SHP77 treated with DMSO at 0.1 percent for 48 hours (cell line): ENCODE measurements around the gene RESF1.
"Not testable (repeated sequence)": the region's sequence is repeated elsewhere in the genome, so short reads cannot be mapped to it uniquely, and the experiment has no call there.

Source experiments
- DNase-seq: peaks from one replicate; lab custom pipeline; 2025; lab: John Stamatoyannopoulos, UW

Gene RESF1, protein sequence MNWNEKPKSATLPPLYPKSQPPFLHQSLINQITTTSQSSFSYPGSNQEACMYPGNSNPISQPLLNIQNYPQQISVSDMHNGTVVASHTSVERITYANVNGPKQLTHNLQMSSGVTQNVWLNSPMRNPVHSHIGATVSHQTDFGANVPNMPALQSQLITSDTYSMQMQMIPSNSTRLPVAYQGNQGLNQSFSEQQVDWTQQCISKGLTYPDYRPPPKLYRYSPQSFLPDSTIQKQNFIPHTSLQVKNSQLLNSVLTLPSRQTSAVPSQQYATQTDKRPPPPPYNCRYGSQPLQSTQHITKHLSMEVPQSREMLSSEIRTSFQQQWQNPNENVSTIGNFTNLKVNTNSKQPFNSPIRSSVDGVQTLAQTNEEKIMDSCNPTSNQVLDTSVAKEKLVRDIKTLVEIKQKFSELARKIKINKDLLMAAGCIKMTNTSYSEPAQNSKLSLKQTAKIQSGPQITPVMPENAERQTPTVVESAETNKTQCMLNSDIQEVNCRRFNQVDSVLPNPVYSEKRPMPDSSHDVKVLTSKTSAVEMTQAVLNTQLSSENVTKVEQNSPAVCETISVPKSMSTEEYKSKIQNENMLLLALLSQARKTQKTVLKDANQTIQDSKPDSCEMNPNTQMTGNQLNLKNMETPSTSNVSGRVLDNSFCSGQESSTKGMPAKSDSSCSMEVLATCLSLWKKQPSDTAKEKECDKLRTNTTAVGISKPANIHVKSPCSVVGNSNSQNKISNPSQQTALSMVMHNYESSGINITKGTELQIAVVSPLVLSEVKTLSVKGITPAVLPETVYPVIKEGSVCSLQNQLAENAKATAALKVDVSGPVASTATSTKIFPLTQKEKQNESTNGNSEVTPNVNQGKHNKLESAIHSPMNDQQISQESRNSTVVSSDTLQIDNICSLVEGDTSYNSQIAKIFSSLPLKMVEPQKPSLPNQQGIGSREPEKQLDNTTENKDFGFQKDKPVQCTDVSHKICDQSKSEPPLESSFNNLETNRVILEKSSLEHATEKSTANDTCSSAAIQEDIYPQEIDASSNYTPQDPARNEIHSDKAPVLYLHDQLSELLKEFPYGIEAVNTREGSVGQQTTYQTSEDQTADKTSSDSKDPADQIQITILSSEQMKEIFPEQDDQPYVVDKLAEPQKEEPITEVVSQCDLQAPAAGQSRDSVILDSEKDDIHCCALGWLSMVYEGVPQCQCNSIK (N-terminal part only)

DNA sequence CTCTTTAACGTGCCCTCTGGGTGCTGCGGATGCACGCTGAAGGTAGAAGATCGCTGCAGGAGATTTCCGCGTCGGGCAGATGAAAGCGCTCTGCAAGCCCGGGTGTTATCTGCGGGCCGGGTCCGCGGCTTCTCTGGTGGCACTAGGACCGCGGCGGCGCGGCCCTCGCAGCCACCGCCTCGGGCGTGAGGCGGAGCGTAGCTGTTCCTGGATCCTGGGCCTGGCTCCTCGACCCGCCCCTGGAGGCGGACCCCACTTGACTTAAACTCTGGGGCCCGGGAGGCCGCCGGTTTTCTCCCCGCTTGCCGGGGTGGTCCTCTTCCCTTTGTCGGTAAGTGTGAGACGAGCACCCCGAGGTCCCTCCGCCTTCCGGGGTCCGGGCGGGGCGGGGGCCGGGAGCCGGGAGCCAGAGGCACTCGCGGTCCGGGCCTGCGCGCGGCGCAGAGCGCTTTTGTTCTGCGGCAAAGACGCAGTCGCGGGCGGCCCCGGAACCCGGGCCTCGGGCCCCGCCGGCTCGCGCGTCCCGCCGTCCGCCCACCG, at the start of gene RESF1:
Gene RESF1 (plus strand): TSS at position 255 of the 540 bp plus-strand sequence. CDS start 21,541 bp downstream, outside the sequence.
- peak; percentile 72 for DNase-seq

DNA sequence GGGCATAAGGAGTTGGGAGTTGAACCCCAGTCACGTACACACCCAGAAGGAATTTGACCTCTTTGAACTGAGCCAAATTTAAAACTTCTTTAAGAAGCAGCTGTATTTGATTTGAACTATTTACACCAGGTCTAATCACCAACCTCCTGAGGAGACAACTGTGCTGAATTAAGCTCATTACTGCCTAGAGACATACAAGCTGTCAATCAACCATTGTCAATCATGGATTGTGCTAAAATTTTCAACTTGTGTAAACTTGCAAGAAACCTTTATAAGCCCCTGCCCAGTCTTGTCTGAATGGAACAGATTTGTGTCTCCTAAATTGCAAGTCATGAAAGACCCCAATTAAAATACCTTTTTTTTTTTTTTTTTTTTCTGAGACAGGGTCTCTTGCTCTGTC, 44.3 kb upstream of the RESF1 start:
- no peak for DNase-seq

DNA sequence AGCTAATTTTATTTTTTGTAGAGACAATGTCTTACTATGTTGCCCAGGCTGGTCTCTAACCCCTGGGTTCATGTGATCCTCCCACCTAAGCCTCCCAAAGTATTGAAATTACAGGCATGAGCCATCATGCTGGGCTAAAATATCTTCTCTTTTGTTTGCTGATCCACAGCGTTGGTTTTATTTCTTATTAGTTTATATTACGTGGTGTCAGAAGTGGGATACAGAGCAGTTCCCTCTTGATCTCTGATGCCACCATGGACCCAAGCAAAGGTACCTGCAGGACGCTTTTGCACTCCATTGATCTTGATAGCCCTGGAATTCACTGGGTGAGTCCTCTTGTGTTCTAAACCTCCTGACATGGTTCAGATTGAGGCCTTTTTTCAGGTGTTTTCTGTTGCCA, 43.8 kb upstream of the RESF1 start:
- no peak for DNase-seq

DNA sequence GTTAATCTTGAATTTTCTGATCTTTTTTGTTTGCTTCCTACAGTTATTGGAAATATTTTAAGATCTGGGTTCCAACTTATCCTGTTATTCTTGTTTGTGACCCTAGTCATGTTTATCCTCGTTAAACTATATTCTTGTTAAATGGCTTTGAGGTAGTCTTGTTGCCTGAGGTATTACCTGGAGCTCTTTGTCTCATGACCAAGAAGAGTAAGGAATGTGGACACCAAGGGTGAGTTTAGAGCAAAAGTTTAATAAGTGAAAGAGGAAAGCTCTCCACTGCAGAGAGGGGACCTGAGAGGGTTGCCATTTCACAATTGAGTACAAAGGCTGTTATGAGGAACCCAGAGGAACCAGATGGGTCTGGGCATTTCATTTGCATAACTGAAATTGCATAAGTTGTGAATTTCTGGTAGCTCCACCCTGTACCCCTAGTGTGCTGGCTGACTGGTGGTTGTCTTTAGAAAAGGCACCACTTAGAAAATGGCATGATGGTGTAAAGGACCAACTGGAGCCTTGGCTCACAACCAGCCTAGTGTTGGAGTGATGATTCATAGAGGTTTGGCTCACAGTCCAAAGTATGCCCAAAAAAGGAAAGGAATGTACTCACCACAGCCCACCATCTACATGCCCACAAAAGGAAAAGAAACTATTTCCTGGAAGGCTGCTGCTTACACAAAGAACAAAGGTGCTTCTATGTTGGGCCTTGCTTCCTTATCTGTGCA, 36.7 kb upstream of the RESF1 start:
- DNase-seq: no peak

DNA sequence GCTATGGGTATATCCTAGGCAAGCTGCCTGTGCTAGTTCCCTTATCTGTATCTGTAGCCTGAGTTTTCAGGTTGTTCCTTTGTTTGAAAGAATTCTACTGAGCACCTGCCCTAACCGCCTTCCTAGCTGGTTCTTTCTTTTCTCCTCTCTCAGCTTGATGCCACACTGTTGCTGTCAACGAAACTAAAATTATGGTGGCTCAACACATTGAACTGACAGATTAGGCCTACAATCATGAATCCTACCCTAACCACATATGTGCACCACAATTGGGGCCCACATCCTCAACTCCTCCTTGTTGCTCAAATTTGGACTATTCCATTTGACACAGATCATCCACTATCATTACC, 36.2 kb upstream of the RESF1 start:
- DNase-seq: no peak

DNA sequence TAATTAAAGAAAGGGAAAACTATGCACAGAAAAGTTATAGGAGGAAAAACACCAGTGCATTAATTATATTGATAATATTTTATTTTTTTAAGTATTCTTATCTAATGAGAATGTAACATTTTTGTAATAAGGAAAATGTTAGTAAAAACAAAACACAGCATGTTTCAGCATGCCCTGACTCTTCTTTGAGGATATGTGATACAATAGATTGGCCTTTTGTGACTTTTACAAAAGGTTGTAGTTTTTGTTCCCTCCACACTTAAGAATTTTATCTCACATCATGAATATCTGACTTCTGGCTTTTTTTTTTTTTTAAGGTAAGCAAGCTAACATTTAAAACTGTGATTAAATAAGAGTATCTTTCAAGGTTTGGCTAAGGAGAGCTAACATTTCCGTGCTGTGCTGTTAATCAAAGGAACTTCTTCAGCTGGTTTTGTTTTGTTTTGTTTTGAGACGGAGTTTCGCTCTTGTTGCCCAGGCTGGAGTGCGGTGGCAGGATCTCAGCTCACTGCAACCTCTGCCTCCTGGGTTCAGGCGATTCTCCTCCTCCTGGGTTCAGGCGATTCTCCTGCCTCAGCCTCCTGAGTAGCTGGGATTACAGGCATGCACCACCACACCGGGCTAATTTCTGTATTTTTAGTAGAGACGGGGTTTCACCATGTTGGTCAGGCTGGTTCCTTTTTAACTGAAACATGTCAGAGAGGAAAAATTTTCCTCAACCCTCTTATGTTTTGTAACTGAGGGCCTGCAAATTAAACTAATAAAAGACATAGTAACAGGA, 30.8 kb upstream of the RESF1 start:
- no peak for DNase-seq

DNA sequence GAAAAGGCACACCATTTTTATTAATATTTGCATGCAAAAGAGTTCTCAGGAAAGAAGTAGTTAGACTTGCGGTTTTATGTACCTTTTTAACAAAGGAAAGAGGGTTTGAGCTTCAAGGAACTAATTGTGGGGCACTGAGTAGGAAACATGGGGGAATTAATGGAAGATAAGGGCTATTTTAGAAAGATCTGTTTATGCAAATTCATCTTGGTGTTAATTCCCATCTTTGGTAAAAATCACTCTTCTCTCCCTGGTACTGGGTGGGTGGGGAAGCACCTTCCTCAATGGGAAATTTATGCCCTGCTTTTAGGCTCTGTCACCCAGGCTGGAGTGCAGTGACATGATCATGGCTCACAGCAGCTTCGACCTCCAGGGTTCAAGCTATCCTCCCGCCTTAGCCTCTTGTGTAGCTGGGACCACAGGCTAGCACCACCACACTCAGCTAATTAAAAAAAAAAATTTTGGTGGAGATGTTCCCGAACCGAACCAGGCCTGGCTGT, 30.1 kb upstream of the RESF1 start:
- no peak for DNase-seq

DNA sequence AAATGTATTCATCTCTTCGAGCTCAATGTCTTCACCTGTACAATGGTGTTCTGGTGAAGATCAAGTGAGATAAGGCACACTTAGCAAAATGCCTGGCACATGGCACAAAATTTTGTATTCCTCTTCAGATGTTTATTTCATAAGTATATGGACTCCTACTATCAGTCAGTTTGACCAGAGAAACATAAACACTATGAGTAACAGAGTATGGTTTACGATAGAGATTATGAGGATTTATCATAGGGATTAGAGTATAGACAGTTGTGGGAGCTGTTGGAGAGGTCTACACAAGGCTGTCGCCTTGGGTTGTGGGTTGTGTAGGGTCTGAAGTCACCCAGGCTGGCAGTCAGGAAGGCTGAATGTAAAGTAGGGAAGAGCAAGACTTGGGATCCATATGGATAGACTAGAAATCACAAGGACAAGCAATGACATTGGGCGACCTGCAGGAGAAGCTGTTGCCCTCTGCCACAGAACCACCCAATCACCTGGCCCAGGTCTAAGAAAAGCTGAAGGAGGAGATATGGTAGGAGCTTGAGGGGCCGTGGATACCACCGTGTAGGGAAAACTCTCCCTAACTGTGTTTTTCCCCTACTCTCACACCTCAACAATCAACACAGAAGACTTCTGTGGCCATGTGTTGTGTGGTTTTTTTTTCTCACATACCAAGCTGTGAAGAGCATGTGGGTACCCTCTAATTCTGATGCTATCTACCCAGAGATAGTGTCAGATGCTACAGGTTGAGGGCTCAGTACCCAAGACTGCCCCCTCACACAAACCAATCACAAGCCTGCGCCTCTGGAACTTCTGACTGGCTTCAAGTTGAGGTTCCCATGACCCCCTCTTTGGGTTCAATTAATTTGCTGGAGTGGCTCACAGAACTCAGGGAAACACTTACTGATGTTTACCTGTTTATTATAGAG, 27.2 kb upstream of the RESF1 start:
- no peak for DNase-seq

DNA sequence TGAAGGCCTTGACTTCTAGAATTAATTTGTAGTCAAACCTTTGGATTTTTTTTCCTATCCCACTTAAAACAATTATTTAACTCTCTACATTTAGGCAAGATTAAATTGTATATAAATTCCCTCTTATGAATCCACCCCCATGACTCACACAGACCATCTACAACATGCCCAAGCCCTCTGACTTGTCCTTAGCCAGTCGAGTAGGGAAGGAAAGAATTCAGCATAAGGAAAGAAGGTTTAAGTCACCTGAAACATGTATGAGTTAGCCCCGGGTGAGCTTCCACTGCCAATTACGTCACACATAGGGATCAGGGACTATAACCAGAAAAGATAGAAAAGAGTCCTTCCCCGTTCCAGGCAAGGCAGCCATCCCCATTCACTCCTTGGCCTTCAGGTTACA, 14.9 kb upstream of the RESF1 start:
- no peak for DNase-seq

DNA sequence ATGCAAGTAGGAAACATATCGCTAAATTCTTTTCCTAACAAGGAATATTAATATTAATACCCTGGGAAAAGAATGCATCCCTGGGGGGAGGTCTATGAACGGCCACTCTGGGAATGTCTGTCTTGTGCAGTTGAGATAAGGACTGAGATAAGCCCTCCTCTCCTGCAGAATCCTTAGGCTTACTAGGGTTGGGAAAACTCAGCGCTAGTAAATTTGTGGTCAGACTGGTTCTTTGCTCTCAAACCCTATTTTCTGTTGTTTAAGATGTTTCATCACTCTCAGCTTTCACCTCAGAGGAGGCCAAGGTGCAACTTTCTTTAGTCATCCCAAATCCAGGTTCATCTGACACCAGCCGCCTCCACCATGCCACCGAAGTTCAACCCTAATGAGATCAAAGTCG, 11.2 kb upstream of the RESF1 start:
- DNase-seq: no peak

DNA sequence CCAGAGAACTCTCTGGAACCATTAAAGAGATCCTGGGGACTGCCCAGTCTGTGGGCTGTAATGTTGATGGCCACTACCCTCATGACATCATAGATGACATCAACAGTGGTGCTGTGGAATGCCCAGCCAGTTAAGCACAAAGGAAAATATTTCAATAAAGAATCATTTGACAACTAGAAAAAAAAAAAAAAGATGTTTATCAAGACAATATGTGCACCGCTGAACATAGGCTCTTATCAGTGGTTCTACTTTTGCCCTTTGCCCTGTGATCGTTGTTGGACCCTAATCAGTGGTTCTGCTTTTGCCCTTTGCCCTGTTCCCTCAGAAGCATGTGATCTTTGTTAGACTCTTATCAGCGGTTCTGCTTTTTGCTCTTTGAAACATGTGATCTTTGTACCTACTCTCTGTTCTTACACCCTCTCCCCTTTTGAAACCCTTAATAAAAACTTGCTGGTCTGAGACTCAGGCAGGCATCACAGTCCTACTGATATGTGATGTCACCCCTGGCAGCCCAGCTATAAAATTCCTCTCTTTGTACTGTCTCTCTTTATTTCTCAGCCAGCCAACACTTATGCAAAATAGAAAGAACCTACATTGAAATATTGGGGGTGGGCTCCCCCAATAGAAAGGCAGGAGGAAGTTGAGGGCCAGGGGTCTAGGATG, 10.4 kb upstream of the RESF1 start:
- DNase-seq: not testable (repeated sequence)

DNA sequence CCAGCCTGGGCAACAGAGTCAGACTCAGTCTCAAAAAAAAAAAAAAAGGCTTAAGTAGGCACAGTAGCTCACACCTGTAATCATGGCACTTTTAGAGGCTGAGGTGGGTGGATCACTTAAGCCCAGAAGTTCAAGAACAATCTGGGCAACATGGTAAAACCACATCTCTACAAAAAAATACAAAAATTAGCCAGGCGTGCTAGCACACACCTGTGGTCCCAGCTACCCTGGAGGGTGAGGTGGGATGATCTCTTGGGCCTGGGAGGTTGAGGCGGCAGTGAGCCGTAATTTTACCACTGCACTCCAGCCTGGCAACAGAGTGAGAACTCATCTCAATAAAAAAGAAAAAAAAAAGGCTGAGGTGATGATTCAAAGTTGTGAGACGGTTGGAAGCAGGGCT, 9.1 kb upstream of the RESF1 start:
- DNase-seq: no peak

DNA sequence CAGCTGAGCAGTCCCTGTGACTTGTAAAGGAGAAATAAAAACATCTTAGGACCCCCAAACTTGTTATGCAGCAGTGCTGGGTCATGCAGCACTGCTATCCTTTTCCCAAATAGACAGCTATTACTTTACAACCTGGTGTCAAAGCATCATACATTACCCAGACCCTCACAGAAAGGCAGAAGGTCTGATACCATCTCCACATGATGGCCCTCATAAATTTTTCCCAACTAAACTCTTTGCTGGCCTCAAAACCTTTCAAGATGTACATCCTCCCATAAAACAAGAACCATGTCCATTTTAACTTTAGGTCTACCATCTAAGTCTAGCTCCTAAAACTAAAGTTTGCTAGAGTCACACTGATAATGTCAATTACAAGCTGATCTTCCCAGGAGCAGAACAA, 8.7 kb upstream of the RESF1 start:
- DNase-seq: no peak

DNA sequence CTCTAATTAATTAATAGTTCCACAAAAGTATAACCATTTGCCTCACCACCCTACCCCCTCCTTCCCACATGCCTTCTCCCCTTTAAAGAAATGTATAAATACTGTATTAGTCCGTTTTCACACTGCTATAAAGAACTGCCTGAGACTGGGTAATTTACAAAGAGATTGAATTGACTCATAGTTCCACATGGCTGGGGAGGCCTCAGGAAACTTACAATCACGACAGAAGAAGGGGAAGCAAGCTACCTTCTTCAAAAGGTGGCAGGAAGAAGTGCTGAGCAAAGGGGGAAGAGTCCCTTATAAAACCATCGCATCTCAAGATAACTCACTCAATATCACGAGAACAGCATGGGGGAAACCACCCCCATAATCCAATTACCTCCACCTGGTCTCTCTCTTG, 8.2 kb upstream of the RESF1 start:
- DNase-seq: no peak

DNA sequence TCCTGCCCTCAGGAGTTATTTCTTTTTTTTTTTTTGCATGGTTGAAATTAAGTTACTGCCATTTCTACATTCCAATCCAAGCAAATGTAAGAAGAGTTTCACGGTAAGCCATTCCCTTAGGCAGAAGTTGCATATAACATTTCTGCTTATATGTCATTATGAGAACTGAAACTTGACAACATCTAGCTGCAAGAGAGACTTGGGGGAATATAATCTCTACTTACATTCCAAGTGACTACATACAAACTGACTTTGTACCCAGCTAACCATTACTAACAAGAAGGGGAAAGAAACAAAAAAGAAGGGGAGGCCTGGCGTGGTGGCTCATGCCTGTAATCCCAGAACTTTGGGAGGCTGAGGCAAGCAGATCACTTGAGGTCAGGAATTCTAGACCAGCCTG, 7.3 kb upstream of the RESF1 start:
- DNase-seq: no peak

DNA sequence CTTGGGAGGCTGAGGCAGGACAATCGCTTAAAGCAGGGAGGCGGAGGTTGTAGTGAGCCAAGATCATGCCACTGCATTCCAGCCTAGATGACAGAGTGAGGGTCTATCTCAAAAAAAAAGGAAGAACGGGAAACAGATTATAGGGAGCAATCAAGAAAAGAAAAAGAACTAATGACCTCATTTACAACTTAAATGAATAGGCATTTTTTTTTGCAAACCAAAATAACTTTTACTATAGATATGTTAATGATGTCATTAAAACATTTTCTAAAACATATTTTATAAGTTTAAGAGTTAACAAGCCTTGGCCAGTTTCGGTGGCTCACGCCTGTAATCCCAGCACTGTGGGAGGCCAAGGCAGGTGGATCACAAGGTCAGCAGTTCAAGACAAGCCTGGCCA, 6.8 kb upstream of the RESF1 start:
- no peak for DNase-seq

DNA sequence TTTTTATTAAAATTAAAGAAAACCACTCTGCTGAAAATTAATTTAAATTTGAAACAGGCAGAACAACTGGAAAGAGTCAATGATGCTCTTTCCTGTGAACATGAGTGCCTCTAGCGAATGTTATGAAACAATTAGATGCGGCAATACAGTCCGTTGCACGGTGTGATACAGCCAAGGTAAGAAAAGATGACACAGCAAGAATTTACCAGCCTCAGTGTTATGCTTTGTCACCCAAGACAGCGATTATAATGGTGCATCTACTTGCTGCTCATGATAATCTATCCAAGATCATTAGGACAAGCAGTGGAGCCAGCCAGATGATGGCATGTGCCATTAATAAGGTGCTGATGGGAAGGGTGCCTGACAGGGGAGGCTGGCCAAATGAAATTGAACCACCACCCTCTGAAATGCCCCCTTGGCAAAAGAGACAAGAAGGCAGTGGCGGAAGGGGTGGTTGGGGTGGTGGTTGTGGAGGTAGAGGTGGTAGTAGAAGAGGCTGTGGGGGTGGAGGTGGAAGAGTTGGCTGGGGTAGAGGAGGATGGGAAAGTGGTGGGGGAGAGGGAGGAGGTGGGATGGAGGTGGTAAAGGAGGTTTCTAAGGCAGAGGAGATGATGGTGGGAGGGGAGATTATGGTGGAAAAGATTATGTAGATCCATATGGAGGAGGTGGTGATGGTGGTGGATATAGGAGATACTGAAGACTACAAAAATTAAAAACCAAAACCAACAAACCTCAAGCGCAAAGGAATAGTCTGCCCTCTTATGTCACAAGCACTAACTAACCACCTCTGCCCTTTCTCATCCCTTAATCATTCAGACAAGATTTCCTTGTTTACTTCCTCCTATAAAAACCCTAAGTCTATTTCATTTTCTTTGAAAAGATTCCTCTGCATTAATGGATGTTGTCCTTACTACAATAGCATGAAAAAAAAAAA, 4.0 kb upstream of the RESF1 start:
- no peak for DNase-seq
